H1 (cell line): Measurements from ENCODE around the gene CTF1. TPM values are rescaled to one million over a fixed set of nuclear protein-coding genes. Genes with fewer than 3 reads are reported as not detected.

Experiments
- CTCF ChIA-PET: fragments of 300-600 bp; sonication (Branson Sonifier 250); formaldehyde crosslinking; loops from one replicate; lab custom pipeline; 2021; ENCODE audit not compliant: partially characterized antibody; lab: Charles Lee
- POLR2A ChIA-PET: fragments of 300-600 bp; sonication (Branson Sonifier 250); formaldehyde crosslinking; loops from one replicate; lab custom pipeline; 2021; ENCODE audit warnings: inconsistent platforms; ENCODE audit not compliant: partially characterized antibody; lab: Charles Lee
- DNase-seq, 2 experiments: peaks; one replicate each; pipeline versions ENCODE4 v3.0.0 to v3.0.0-alpha.2; 2010 to 2022; ENCODE audit warnings: low spot score in 2 of 2, low read depth in 1 of 2, mixed read lengths in 1 of 2
- FAIRE-seq: peaks from 2 replicates; lab custom pipeline; 2011; peaks lifted over from hg19 to GRCh38; lab: Jason Lieb, UNC
- H2AFZ ChIP-seq: 2 replicates; pipeline ENCODE4 v1.8.1; 2012; ENCODE audit warnings: low read length, inconsistent platforms
- H2AK5ac ChIP-seq: 2 replicates; pipeline ENCODE4 v1.6.1; 2013; ENCODE audit warnings: low read depth, low read length
- H2BK120ac ChIP-seq: replicated peaks from 2 replicates; pipeline ENCODE3; 2013; ENCODE audit warnings: low read depth, low read length, inconsistent platforms
- H2BK12ac ChIP-seq: 2 replicates; pipeline ENCODE4 v1.6.1; 2013; ENCODE audit warnings: low read depth, low read length
- H2BK15ac ChIP-seq: 2 replicates; pipeline ENCODE4 v1.6.1; 2013; ENCODE audit warnings: low read length
- H2BK20ac ChIP-seq: 2 replicates; pipeline ENCODE4 v1.6.1; 2013; ENCODE audit warnings: low read length
- H2BK5ac ChIP-seq: 2 replicates; pipeline ENCODE4 v1.6.1; 2013; ENCODE audit warnings: low read depth, low read length
- H3K14ac ChIP-seq: 2 replicates; pipeline ENCODE4 v1.6.1; 2013; ENCODE audit warnings: inconsistent platforms; ENCODE audit not compliant: insufficient read length
- H3K18ac ChIP-seq: 2 replicates; pipeline ENCODE4 v1.6.1; 2013; ENCODE audit warnings: low read length; ENCODE audit errors: extremely low read depth
- H3K23ac ChIP-seq: 2 replicates; pipeline ENCODE4 v1.6.1; 2013; ENCODE audit warnings: inconsistent platforms; ENCODE audit not compliant: insufficient read length
- H3K23me2 ChIP-seq: 2 replicates; pipeline ENCODE4 v1.6.1; 2013; ENCODE audit warnings: low read depth, low read length
- H3K27ac ChIP-seq: 2 replicates; pipeline ENCODE4 v1.6.1; 2011; ENCODE audit warnings: low read depth, low read length, inconsistent platforms
- H3K27me3 ChIP-seq, 4 experiments: replicated peaks in 1 of 4; 1 replicate in 1 of 4; 2 replicates in 3 of 4; pipeline versions ENCODE4 v1.6.1 to v1.8.1; 2011 to 2013; ENCODE audit warnings: low read length in 3 of 4, mild to moderate bottlenecking in 3 of 4, inconsistent platforms in 2 of 4, mixed read lengths in 2 of 4, moderate library complexity in 1 of 4; ENCODE audit not compliant: control insufficient read depth in 3 of 4, insufficient read depth in 3 of 4; ENCODE audit errors: extremely low read depth in 1 of 4
- H3K36me3 ChIP-seq, 4 experiments: 2 replicates each; pipeline versions ENCODE4 v1.6.1 to v1.8.1; 2011 to 2013; ENCODE audit warnings: mild to moderate bottlenecking in 4 of 4, low read length in 3 of 4, moderate library complexity in 2 of 4, control low read depth in 1 of 4, inconsistent platforms in 1 of 4; ENCODE audit not compliant: insufficient read depth in 4 of 4, control insufficient read depth in 2 of 4
- H3K4ac ChIP-seq: replicated peaks from 2 replicates; pipeline ENCODE3; 2013; ENCODE audit warnings: low read length, low read depth, mixed read lengths, inconsistent platforms; ENCODE audit not compliant: insufficient read length
- H3K4me1 ChIP-seq, 4 experiments: replicated peaks in 1 of 4; 1 replicate in 1 of 4; 2 replicates in 3 of 4; pipeline versions ENCODE4 v1.6.1 to v1.8.1; 2011 to 2013; ENCODE audit warnings: low read length in 3 of 4, inconsistent platforms in 2 of 4, mixed read lengths in 1 of 4; ENCODE audit not compliant: insufficient read depth in 4 of 4, control insufficient read depth in 3 of 4
- H3K4me2 ChIP-seq, 2 experiments: 2 replicates each; pipeline versions ENCODE4 v1.6.1 to v1.8.1; 2011 to 2013; ENCODE audit warnings: low read depth in 2 of 2, low read length in 2 of 2, control low read depth in 1 of 2, inconsistent platforms in 1 of 2, mild to moderate bottlenecking in 1 of 2; ENCODE audit not compliant: insufficient read depth in 1 of 2
- H3K4me3 ChIP-seq, 4 experiments: fragments of 200-600, 300-600 bp in 1 of 4; sonication (generic), shearing (Covaris generic), sonication (Bioruptor Twin) in 1 of 4; 2 replicates each; pipeline versions ENCODE4 v1.5.1 to v1.8.1; 2011 to 2016; ENCODE audit warnings: low read length in 4 of 4, low read depth in 3 of 4, control low read depth in 2 of 4, inconsistent platforms in 2 of 4, mild to moderate bottlenecking in 2 of 4, mixed read lengths in 1 of 4, moderate library complexity in 1 of 4; ENCODE audit not compliant: insufficient read depth in 2 of 4; ENCODE audit errors: extremely low read depth in 1 of 4
- H3K56ac ChIP-seq: replicated peaks from 2 replicates; pipeline ENCODE3; 2013; ENCODE audit warnings: low read depth, mild to moderate bottlenecking, mixed read lengths, low read length, inconsistent platforms; ENCODE audit not compliant: insufficient read length
- H3K79me1 ChIP-seq: 2 replicates; pipeline ENCODE4 v1.6.1; 2013; ENCODE audit warnings: low read depth, low read length, control low read depth
- H3K79me2 ChIP-seq, 2 experiments: 2 replicates each; pipeline versions ENCODE4 v1.6.1 to v1.8.1; 2012 to 2013; ENCODE audit warnings: low read length in 2 of 2, mild to moderate bottlenecking in 2 of 2, inconsistent platforms in 1 of 2; ENCODE audit not compliant: insufficient read depth in 2 of 2, control insufficient read depth in 1 of 2
- H3K9ac ChIP-seq, 4 experiments: replicated peaks in 1 of 4; 1 replicate in 1 of 4; 2 replicates in 3 of 4; pipeline versions ENCODE4 v1.6.1 to v1.8.1; 2011 to 2013; ENCODE audit warnings: low read depth in 3 of 4, low read length in 3 of 4, control low read depth in 2 of 4, mild to moderate bottlenecking in 2 of 4, moderate library complexity in 2 of 4, inconsistent platforms in 1 of 4; ENCODE audit errors: extremely low read depth in 1 of 4
- H3K9me3 ChIP-seq, 2 experiments: 2 replicates each; pipeline versions ENCODE4 v1.6.1 to v1.8.1; 2012 to 2013; ENCODE audit warnings: mild to moderate bottlenecking in 2 of 2, moderate library complexity in 2 of 2, control low read depth in 1 of 2, inconsistent platforms in 1 of 2, low read depth in 1 of 2, low read length in 1 of 2, mixed read lengths in 1 of 2; ENCODE audit not compliant: insufficient read depth in 2 of 2
- H4K20me1 ChIP-seq, 2 experiments: replicated peaks in 1 of 2; 2 replicates each; pipeline versions ENCODE3 to v1.8.1; 2011 to 2013; ENCODE audit warnings: inconsistent platforms in 2 of 2, low read length in 2 of 2, mild to moderate bottlenecking in 1 of 2; ENCODE audit not compliant: insufficient read depth in 2 of 2, control insufficient read depth in 1 of 2
- H4K5ac ChIP-seq: 2 replicates; pipeline ENCODE4 v1.6.1; 2013; ENCODE audit warnings: low read length, low read depth, mixed read lengths, inconsistent platforms; ENCODE audit not compliant: insufficient read length
- H4K8ac ChIP-seq: 2 replicates; pipeline ENCODE4 v1.8.0; 2013; ENCODE audit warnings: mild to moderate bottlenecking, moderate library complexity, low read length, inconsistent platforms; ENCODE audit not compliant: insufficient read depth; ENCODE audit errors: extremely low read depth
- H4K91ac ChIP-seq: replicated peaks from 2 replicates; pipeline ENCODE3; 2013; ENCODE audit warnings: low read length, mixed read lengths, inconsistent platforms; ENCODE audit not compliant: insufficient read length
- BCL11A ChIP-seq, 2 experiments: IDR thresholded peaks; one replicate each; pipeline ENCODE4 v1.6.1; 2011; ENCODE audit warnings: low read depth in 2 of 2, low read length in 2 of 2, mild to moderate bottlenecking in 2 of 2
- EGR1 ChIP-seq: IDR thresholded peaks from 2 replicates; pipeline ENCODE4 v1.6.1; 2011; ENCODE audit warnings: low read depth, low read length, borderline replicate concordance
- JUN ChIP-seq: IDR thresholded peaks from 2 replicates; pipeline ENCODE4 v1.6.1; 2011; ENCODE audit warnings: low read depth, mild to moderate bottlenecking, improper control_type of control experiment, low read length
- JUND ChIP-seq: IDR thresholded peaks from 2 replicates; pipeline ENCODE4 v1.6.1; 2011; ENCODE audit warnings: mild to moderate bottlenecking, improper control_type of control experiment, low read length
- NRF1 ChIP-seq: IDR thresholded peaks from 2 replicates; pipeline ENCODE4 v1.6.1; 2011; ENCODE audit warnings: mild to moderate bottlenecking, low read depth, low read length, improper control_type of control experiment
- WGBS, 2 experiments: shearing (Covaris generic) in 1 of 2; methylation state at CpG; one replicate each; pipeline versions ENCODE4 v1.1.6 to v1.1.7; 2013 to 2015; ENCODE audit warnings: low lambda C conversion rate in 2 of 2, mixed read lengths in 2 of 2, inconsistent platforms in 1 of 2, low coverage in 1 of 2, missing lambda C conversion rate in 1 of 2; ENCODE audit not compliant: insufficient replicate concordance in 2 of 2, insufficient coverage in 1 of 2, insufficient read length in 1 of 2; ENCODE audit errors: extremely low coverage in 1 of 2, missing lambda C conversion rate in 1 of 2; 5-methylcytosine and 5-hydroxymethylcytosine counted together
- polyA plus RNA-seq, 7 experiments: library from polyadenylated mRNA; depleted of rRNA in 3 of 7; stranded (reverse) in 5 of 7; unstranded in 2 of 7; fragments of >200 nt in 5 of 7; fragments of 200-250 nt in 2 of 7; gene quantifications; 1 replicate in 5 of 7; 2 replicates in 1 of 7; 4 replicates in 1 of 7; pipeline versions ENCODE4 v1.2.1 to v1.2.3, GENCODE V29; 2011 to 2013; ENCODE audit warnings: missing spikeins in 2 of 7, mixed read lengths in 2 of 7
- total RNA-seq: library from RNA; stranded (reverse); fragmentation: NEBNext Ultra II Directional; extraction: Animal tissue kit (Norgen Biotek cat#: 25700); gene quantifications from 2 replicates; pipeline ENCODE4 v1.2.1, GENCODE V29; 2021

The CTF1 gene
- total and polyA plus RNA-seq, 2 of the 8 experiments (the other 6 are each of a cell fraction or from before 2014, with no cell fraction given) = 0.97 to 3.4 TPM

DNA sequence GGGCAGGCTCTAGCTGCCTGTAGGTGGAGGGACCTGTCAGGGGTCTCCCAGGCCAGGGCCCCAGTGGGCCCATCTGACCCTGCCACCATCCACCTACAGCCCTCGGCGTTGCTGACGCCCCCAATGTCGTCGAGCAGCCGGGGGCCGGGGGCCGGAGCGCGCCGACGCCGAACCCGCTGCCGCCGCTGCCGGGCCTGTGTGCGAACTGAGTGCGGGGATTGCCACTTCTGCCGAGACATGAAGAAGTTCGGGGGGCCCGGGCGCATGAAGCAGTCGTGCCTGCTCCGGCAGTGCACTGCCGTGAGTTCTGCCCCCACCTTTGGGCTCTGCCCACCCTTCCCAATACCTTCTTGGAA lies 29.2 kb downstream of the CTF1 start:
- Histone ChIP-seq H3K18ac (no peak overlapping the region), H2BK15ac (no peak overlapping the region), H4K91ac (no peak overlapping the region), H3K9me3 (no peaks in the 10 kb centered on the region), H4K8ac (0 out of 2 replicates have a peak overlapping the region, but pooled peaks have one; percentile 5), H3K4me1 (peaks cover 0 to 9% (median 2%) of the 10 kb centered on the region in 4 experiments; a peak in 4 of 7 replicates), H2BK5ac (no peak overlapping the region), H3K14ac (no peak overlapping the region), H3K9ac (no peak overlapping the region; a peak in 1 of 7 replicates), H4K5ac (no peak overlapping the region), H2BK120ac (no peak overlapping the region), H3K56ac (no peak overlapping the region), H2BK20ac (no peak overlapping the region), H3K23ac (no peak overlapping the region), H3K27me3 (no peaks in the 10 kb centered on the region), H3K79me2 (peaks cover 0 to 10% of the 10 kb centered on the region in 2 experiments; a peak in 2 of 4 replicates), H3K23me2 (peaks cover 8% of the 10 kb centered on the region; the same call in 1 of the 2 replicates), H2AK5ac (no peak overlapping the region), H3K4me3 (peak overlapping the region in 1 of 4 experiments; percentile 49; a peak in 2 of 8 replicates), H4K20me1 (peaks cover 0 to 5% of the 10 kb centered on the region in 2 experiments), H3K4ac (no peak overlapping the region), H3K4me2 (peak overlapping the region; percentile 68 to 71; a peak in 2 of 4 replicates), H3K27ac (no peak overlapping the region), H2AFZ (no peak overlapping the region), H3K79me1 (peaks cover 4% of the 10 kb centered on the region), H3K36me3 (peaks cover 3 to 23% (median 10%) of the 10 kb centered on the region in 4 experiments; a peak in 7 of 8 replicates), H2BK12ac (no peak overlapping the region)
- CTCF ChIA-PET = interaction anchor here (0.7 to 4.4 kb wide), 5 partner anchors 10 to 80 kb away, joined by 3 to 33 read pairs (median 6); no protein-coding TSS in a partner anchor
- DNase-seq = no peak
- POLR2A ChIA-PET = interaction anchor here (1.1 to 8.2 kb wide), 7 partner anchors 10 to 151 kb away, joined by 3 to 105 read pairs (median 4); no protein-coding TSS in a partner anchor
- no peak for FAIRE-seq
- WGBS, 2 experiments = 96% methylated on average over 19 of the region's 26 CpGs; no CpG with 5 or more reads in 1 of the 2 experiments
- no peak for TF ChIP-seq JUN
- no peak for TF ChIP-seq BCL11A (IDR thresholded peaks at IDR 0.05; ENCODE audit: low read depth in 2 of 2, low read length in 2 of 2)
- no peak for TF ChIP-seq EGR1
- no peak for TF ChIP-seq JUND
- TF ChIP-seq NRF1 = no peak
